ACC112 (cell line): ENCODE results near the gene C5AR1.
"Not testable (repeated sequence)": the region's sequence is repeated elsewhere in the genome, so short reads cannot be mapped to it uniquely, and the experiment has no call there.

ENCODE experiments used
- H2AFZ ChIP-seq: fragments of 200-600 bp; sonication (generic); one replicate; pipeline ENCODE4 v1.6.0; 2017; ENCODE audit warnings: antibody characterized with exemption, low read length; ENCODE audit not compliant: unreplicated experiment
- H3K27ac ChIP-seq: fragments of 200-600 bp; sonication (generic); 2 replicates; pipeline ENCODE4 v1.5.1; 2014; ENCODE audit warnings: low read depth, mild to moderate bottlenecking, antibody characterized with exemption, low read length, moderate library complexity
- H3K27me3 ChIP-seq: fragments of 200-600 bp; sonication (generic); 2 replicates; pipeline ENCODE4 v1.6.1; 2014; ENCODE audit warnings: mild to moderate bottlenecking, antibody characterized with exemption, low read length, moderate library complexity, mixed read lengths; ENCODE audit not compliant: insufficient read depth
- H3K36me3 ChIP-seq: fragments of 200-600 bp; sonication (generic); 2 replicates; pipeline ENCODE4 v1.6.1; 2016; ENCODE audit warnings: mild to moderate bottlenecking, antibody characterized with exemption, low read length, moderate library complexity, mixed read lengths; ENCODE audit not compliant: insufficient read depth
- H3K4me1 ChIP-seq: fragments of 200-600 bp; sonication (generic); one replicate; pipeline ENCODE4 v1.6.1; 2016; ENCODE audit warnings: low read length, mixed read lengths; ENCODE audit not compliant: insufficient read depth, unreplicated experiment, control insufficient read depth
- H3K4me3 ChIP-seq: fragments of 200-600 bp; sonication (generic); 2 replicates; pipeline ENCODE4 v1.5.1; 2014; ENCODE audit warnings: mild to moderate bottlenecking, low read depth, low read length
- H3K79me2 ChIP-seq: fragments of 200-600 bp; sonication (generic); one replicate; pipeline ENCODE4 v1.6.0; 2016; ENCODE audit warnings: low read length; ENCODE audit not compliant: control insufficient read depth, unreplicated experiment, insufficient read depth

The C5AR1 gene

GRCh38 chr19:47331490-47331889 lies 21.8 kb downstream of the C5AR1 start:
- no peaks in the 10 kb centered on the region for H3K36me3 ChIP-seq
- H3K27me3 ChIP-seq = no peaks in the 10 kb centered on the region
- H3K27ac ChIP-seq = peak overlapping the region; percentile 87
- H2AFZ ChIP-seq = peak overlapping the region; percentile 75
- H3K4me3 ChIP-seq = 0 out of 2 replicates have a peak overlapping the region, but pooled peaks have one; percentile 71
- H3K4me1 ChIP-seq = peaks cover 7% of the 10 kb centered on the region
- H3K79me2 ChIP-seq = no peaks in the 10 kb centered on the region

GRCh38 chr19:47331931-47332547 lies 22.4 kb downstream of the C5AR1 start, which contains the start of gene C5AR2:
Gene C5AR2, plus strand, starts transcription at chr19:47332175. Its CDS starts 8,625 bp downstream, at chr19:47340800.
- peaks cover 7% of the 10 kb centered on the region for H3K4me1 ChIP-seq
- no peaks in the 10 kb centered on the region for H3K79me2 ChIP-seq
- H3K4me3 ChIP-seq = peak within 1 kb of the TSS; percentile 71
- H3K27me3 ChIP-seq = no peaks in the 10 kb centered on the region
- no peaks in the 10 kb centered on the region for H3K36me3 ChIP-seq
- H2AFZ ChIP-seq = peak within 1 kb of the TSS; percentile 75
- H3K27ac ChIP-seq = peak within 1 kb of the TSS; percentile 87

GRCh38 chr19:47336765-47337718 lies 27.4 kb downstream of the C5AR1 start:
- H3K4me1 ChIP-seq, H3K27me3 ChIP-seq, H3K27ac ChIP-seq, H3K36me3 ChIP-seq, H3K79me2 ChIP-seq, H3K4me3 ChIP-seq, H2AFZ ChIP-seq: not testable (repeated sequence)

GRCh38 chr19:47339196-47339880 lies 29.7 kb downstream of the C5AR1 start:
- Histone ChIP-seq H3K27me3 (no peaks in the 10 kb centered on the region), H3K4me1 (no peaks in the 10 kb centered on the region), H3K4me3 (no peak overlapping the region), H3K36me3 (0 out of 2 replicates have a peak, but pooled peaks cover 4% of the 10 kb centered on the region), H3K79me2 (no peaks in the 10 kb centered on the region), H2AFZ (no peak overlapping the region), H3K27ac (no peak overlapping the region)

GRCh38 chr19:47340477-47341208 lies 31.0 kb downstream of the C5AR1 start:
- H3K79me2 ChIP-seq = no peaks in the 10 kb centered on the region
- H3K27ac ChIP-seq = no peak overlapping the region
- H3K27me3 ChIP-seq = no peaks in the 10 kb centered on the region
- H3K4me3 ChIP-seq = no peak overlapping the region
- H3K36me3 ChIP-seq = 0 out of 2 replicates have a peak, but pooled peaks cover 4% of the 10 kb centered on the region
- no peaks in the 10 kb centered on the region for H3K4me1 ChIP-seq
- no peak overlapping the region for H2AFZ ChIP-seq

- no peak overlapping the region for H3K27ac ChIP-seq
- H3K79me2 ChIP-seq = no peaks in the 10 kb centered on the region
- no peak overlapping the region for H2AFZ ChIP-seq
These were observed 32.1 kb downstream of the C5AR1 start for GRCh38 chr19:47341734-47342133.

GRCh38 chr19:47343194-47343802 lies 33.6 kb downstream of the C5AR1 start:
- 0 out of 2 replicates have a peak, but pooled peaks cover 4% of the 10 kb centered on the region for H3K36me3 ChIP-seq
- H3K4me1 ChIP-seq = no peaks in the 10 kb centered on the region
- H3K79me2 ChIP-seq = no peaks in the 10 kb centered on the region
- no peak overlapping the region for H3K27ac ChIP-seq
- no peak overlapping the region for H3K4me3 ChIP-seq
- H2AFZ ChIP-seq = no peak overlapping the region
- H3K27me3 ChIP-seq = no peaks in the 10 kb centered on the region

More at GRCh38 chr19:47341734-47342133, 32.1 kb downstream of the C5AR1 start:
- Histone ChIP-seq H3K36me3 (0 out of 2 replicates have a peak, but pooled peaks cover 4% of the 10 kb centered on the region), H3K27me3 (no peaks in the 10 kb centered on the region), H3K4me1 (no peaks in the 10 kb centered on the region), H3K4me3 (no peak overlapping the region)

GRCh38 chr19:47344425-47344824 lies 34.8 kb downstream of the C5AR1 start:
- no peak overlapping the region for H2AFZ ChIP-seq
- no peaks in the 10 kb centered on the region for H3K27me3 ChIP-seq
- no peaks in the 10 kb centered on the region for H3K4me1 ChIP-seq
- H3K4me3 ChIP-seq = no peak overlapping the region
- H3K27ac ChIP-seq = no peak overlapping the region
- 0 out of 2 replicates have a peak, but pooled peaks cover 4% of the 10 kb centered on the region for H3K36me3 ChIP-seq
- peaks cover 2% of the 10 kb centered on the region for H3K79me2 ChIP-seq

GRCh38 chr19:47346024-47346423 lies 36.4 kb downstream of the C5AR1 start:
- H2AFZ ChIP-seq, H3K27ac ChIP-seq, H3K36me3 ChIP-seq, H3K4me3 ChIP-seq, H3K4me1 ChIP-seq, H3K27me3 ChIP-seq: not testable (repeated sequence)
- peaks cover 15% of the 10 kb centered on the region for H3K79me2 ChIP-seq
